Neural cell (in vitro differentiated cells): ENCODE measurements around the gene CD300LB. TPM values are rescaled to one million over a fixed set of nuclear protein-coding genes. Genes with fewer than 3 reads are reported as not detected.

Experiments used
- H2AFZ ChIP-seq: fragments of 200-600, 300-800 bp; sonication (generic), shearing (Covaris generic); 2 replicates; pipeline ENCODE4 v1.6.0; 2014; ENCODE audit warnings: low read depth, mild to moderate bottlenecking, antibody characterized with exemption, low read length, moderate library complexity
- H3F3A ChIP-seq: fragments of 200-600 bp; shearing (Covaris generic); 2 replicates; pipeline ENCODE4 v1.6.1; 2016; ENCODE audit warnings: mild to moderate bottlenecking, moderate library complexity, mixed read lengths, antibody characterized with exemption, low read length; ENCODE audit not compliant: insufficient read depth, poor library complexity, severe bottlenecking
- H3K27ac ChIP-seq: fragments of 200-600, 300-800 bp; sonication (generic), shearing (Covaris generic); 2 replicates; pipeline ENCODE4 v1.5.1; 2014; ENCODE audit warnings: mild to moderate bottlenecking, low read length, moderate library complexity
- H3K27me3 ChIP-seq: fragments of 300-800, 200-600 bp; sonication (generic), shearing (Covaris generic); 2 replicates; pipeline ENCODE4 v1.6.0; 2014; ENCODE audit warnings: mild to moderate bottlenecking, low read depth, low read length, moderate library complexity; ENCODE audit not compliant: insufficient read depth
- H3K36me3 ChIP-seq: fragments of 300-800, 200-600 bp; sonication (generic), shearing (Covaris generic); 2 replicates; pipeline ENCODE4 v1.5.1; 2014; ENCODE audit warnings: mild to moderate bottlenecking, antibody characterized with exemption, low read length, moderate library complexity; ENCODE audit not compliant: insufficient read depth
- H3K4me2 ChIP-seq: fragments of 300-800, 200-600 bp; sonication (generic), shearing (Covaris generic); 2 replicates; pipeline ENCODE4 v1.6.0; 2014; ENCODE audit warnings: mild to moderate bottlenecking, low read length
- H3K4me3 ChIP-seq: fragments of 300-800, 200-600 bp; sonication (generic), shearing (Covaris generic); 2 replicates; pipeline ENCODE4 v1.5.1; 2014; ENCODE audit warnings: mild to moderate bottlenecking, low read length, moderate library complexity
- H3K79me2 ChIP-seq: fragments of 200-600 bp; shearing (Covaris generic); replicated peaks from 2 replicates; pipeline ENCODE4 v1.6.0; 2014; ENCODE audit warnings: mild to moderate bottlenecking, low read length, moderate library complexity; ENCODE audit not compliant: insufficient read depth
- H3K9ac ChIP-seq: fragments of 300-800, 200-600 bp; sonication (generic), shearing (Covaris generic); 2 replicates; pipeline ENCODE4 v1.6.1; 2016; ENCODE audit warnings: mild to moderate bottlenecking, low read length, mixed read lengths
- H3K9me2 ChIP-seq: fragments of 200-600 bp; shearing (Covaris generic); 2 replicates; pipeline ENCODE4 v1.6.1; 2016; ENCODE audit warnings: mild to moderate bottlenecking, low read length, mixed read lengths; ENCODE audit not compliant: insufficient read depth
- H3K9me3 ChIP-seq: fragments of 200-600, 300-800 bp; sonication (generic), shearing (Covaris generic); 2 replicates; pipeline ENCODE4 v1.6.1; 2016; ENCODE audit warnings: mild to moderate bottlenecking, mixed run types, low read length, moderate library complexity, mixed read lengths
- H4K20me1 ChIP-seq: fragments of 200-600 bp; shearing (Covaris generic); 2 replicates; pipeline ENCODE4 v1.6.1; 2016; ENCODE audit warnings: mild to moderate bottlenecking, mixed run types; ENCODE audit not compliant: insufficient read depth
- CTCF ChIP-seq: fragments of 450-650 bp; IDR thresholded peaks from 2 replicates; pipeline ENCODE4 v1.5.1; 2014; ENCODE audit warnings: antibody characterized with exemption, mild to moderate bottlenecking, moderate library complexity; ENCODE audit not compliant: poor library complexity, severe bottlenecking
- EP300 ChIP-seq: fragments of 450-650 bp; conservative IDR thresholded peaks from 2 replicates; pipeline ENCODE4 v1.6.1; 2014; ENCODE audit warnings: antibody characterized with exemption, mild to moderate bottlenecking, moderate library complexity; ENCODE audit not compliant: poor library complexity, severe bottlenecking
- EZH2 ChIP-seq: fragments of 200-600, 300-800 bp; shearing (Covaris generic), sonication (generic); IDR thresholded peaks from 2 replicates; pipeline ENCODE4 v1.6.1; 2014; ENCODE audit warnings: antibody characterized with exemption, low read length, borderline replicate concordance, mild to moderate bottlenecking; ENCODE audit not compliant: insufficient read depth, poor library complexity, severe bottlenecking
- MXI1 ChIP-seq: fragments of 450-650 bp; conservative IDR thresholded peaks from 2 replicates; pipeline ENCODE4 v1.6.1; 2014; ENCODE audit warnings: antibody characterized with exemption, mild to moderate bottlenecking; ENCODE audit not compliant: poor library complexity, severe bottlenecking
- POLR2AphosphoS5 ChIP-seq: IDR thresholded peaks from 2 replicates; pipeline ENCODE4 v1.6.1; 2012
- RAD21 ChIP-seq: fragments of 450-650 bp; conservative IDR thresholded peaks from 2 replicates; pipeline ENCODE4 v1.6.1; 2014; ENCODE audit warnings: antibody characterized with exemption, mild to moderate bottlenecking, moderate library complexity
- REST ChIP-seq: IDR thresholded peaks from 2 replicates; pipeline ENCODE4 v1.6.1; 2012; ENCODE audit warnings: borderline replicate concordance
- SMC3 ChIP-seq: fragments of 450-650 bp; conservative IDR thresholded peaks from 2 replicates; pipeline ENCODE4 v1.6.1; 2014; ENCODE audit warnings: antibody characterized with exemption, mild to moderate bottlenecking, moderate library complexity; ENCODE audit not compliant: poor library complexity
- TAF1 ChIP-seq: IDR thresholded peaks from 2 replicates; pipeline ENCODE4 v1.6.1; 2012; ENCODE audit warnings: low read depth
- polyA plus RNA-seq: library from polyadenylated mRNA; depleted of rRNA; stranded (reverse); fragments of >200 nt; gene quantifications from 2 replicates; pipeline ENCODE4 v1.2.3, GENCODE V29; 2014

The CD300LB gene
- polyA plus RNA-seq, 1 donor from 2014 or later, result not detected

- H4K20me1 ChIP-seq, result no peaks in the 10 kb centered on the region
- no peak overlapping the region for H3K4me3 ChIP-seq
- H2AFZ ChIP-seq, result no peak overlapping the region
- H3F3A ChIP-seq, result no peaks in the 10 kb centered on the region
- H3K4me2 ChIP-seq, result no peak overlapping the region
- H3K9me2 ChIP-seq, result no peaks in the 10 kb centered on the region
- H3K36me3 ChIP-seq, result no peaks in the 10 kb centered on the region
- H3K79me2 ChIP-seq, result no peaks in the 10 kb centered on the region
- H3K27me3 ChIP-seq, result no peaks in the 10 kb centered on the region
- H3K27ac ChIP-seq, result no peak overlapping the region
- no peak overlapping the region for H3K9ac ChIP-seq
- H3K9me3 ChIP-seq, result no peaks in the 10 kb centered on the region
- TF ChIP-seq TAF1, result no peak
- TF ChIP-seq CTCF, result no peak
- TF ChIP-seq RAD21, result no peak
- TF ChIP-seq MXI1, result no peak
- no peak for TF ChIP-seq POLR2AphosphoS5
Measured at GRCh38 chr17:74473294-74473693, 58.0 kb downstream of the CD300LB start.

- no peaks in the 10 kb centered on the region for H4K20me1 ChIP-seq
- H3K9me2 ChIP-seq, result no peaks in the 10 kb centered on the region
- no peaks in the 10 kb centered on the region for H3K27me3 ChIP-seq
- H3K4me3 ChIP-seq, result no peak overlapping the region
- H3K9ac ChIP-seq, result no peak overlapping the region
- no peaks in the 10 kb centered on the region for H3F3A ChIP-seq
- H2AFZ ChIP-seq, result no peak overlapping the region
- H3K27ac ChIP-seq, result no peak overlapping the region
- no peak overlapping the region for H3K4me2 ChIP-seq
- no peaks in the 10 kb centered on the region for H3K9me3 ChIP-seq
- H3K79me2 ChIP-seq, result no peaks in the 10 kb centered on the region
- H3K36me3 ChIP-seq, result no peaks in the 10 kb centered on the region
- TF ChIP-seq EP300 (no peak), MXI1 (no peak), RAD21 (no peak), SMC3 (no peak), CTCF (no peak), REST (no peak), TAF1 (no peak), POLR2AphosphoS5 (no peak), EZH2 (no peak)
Measured at GRCh38 chr17:74472890-74473289, 58.4 kb downstream of the CD300LB start.
